GM10847 (cell line): ENCODE data around the gene TAF4.

Experiments
- POLR2A ChIP-seq: IDR thresholded peaks from 2 replicates; pipeline ENCODE4 v1.6.1; 2011; ENCODE audit not compliant: insufficient read length; ENCODE audit errors: extremely low read depth

TAF4 gene

GRCh38 chr20:61937146-61937962 is 128.3 kb downstream of the TAF4 start:
- TF ChIP-seq POLR2A, result no peak

GRCh38 chr20:61936701-61937131 is 129.0 kb downstream of the TAF4 start:
- no peak for TF ChIP-seq POLR2A

GRCh38 chr20:61935926-61936700 is 129.6 kb downstream of the TAF4 start:
- no peak for TF ChIP-seq POLR2A

- TF ChIP-seq POLR2A, result no peak
Measured at GRCh38 chr20:61934716-61935530, 130.8 kb downstream of the TAF4 start.

- no peak for TF ChIP-seq POLR2A
Measured at GRCh38 chr20:61933951-61934715, 131.5 kb downstream of the TAF4 start.

GRCh38 chr20:61933481-61933950 is 132.2 kb downstream of the TAF4 start:
- TF ChIP-seq POLR2A, result no peak

- TF ChIP-seq POLR2A, result no peak
Measured at GRCh38 chr20:61932711-61933480, 132.8 kb downstream of the TAF4 start.

- TF ChIP-seq POLR2A, result no peak
Measured at GRCh38 chr20:61932199-61932592, 133.5 kb downstream of the TAF4 start.

GRCh38 chr20:61931476-61932198 is 134.0 kb downstream of the TAF4 start:
- no peak for TF ChIP-seq POLR2A

GRCh38 chr20:61930776-61931475 is 134.8 kb downstream of the TAF4 start:
- TF ChIP-seq POLR2A, result no peak

GRCh38 chr20:61929971-61930666 is 135.6 kb downstream of the TAF4 start:
- no peak for TF ChIP-seq POLR2A

GRCh38 chr20:61929561-61929960 is 136.1 kb downstream of the TAF4 start:
- no peak for TF ChIP-seq POLR2A
